Endothelial cell (in vitro differentiated cells): ENCODE results near the gene AFF2. TPM values are rescaled to one million over a fixed set of nuclear protein-coding genes. Genes with fewer than 3 reads are reported as not detected.

Experiments used
- DNase-seq: peaks from one replicate; pipeline ENCODE4 v3.0.0; 2021; ENCODE audit warnings: low spot score
- H3K27ac Mint-ChIP-seq: one replicate; pipeline ENCODE4 v1.8.0; 2021; ENCODE audit warnings: mixed read lengths, inconsistent platforms; ENCODE audit not compliant: unreplicated experiment
- H3K27me3 Mint-ChIP-seq: one replicate; pipeline ENCODE4 v1.8.0; 2021; ENCODE audit warnings: mild to moderate bottlenecking, moderate library complexity, mixed read lengths, inconsistent platforms; ENCODE audit not compliant: unreplicated experiment
- H3K36me3 Mint-ChIP-seq: one replicate; pipeline ENCODE4 v1.8.0; 2021; ENCODE audit warnings: mild to moderate bottlenecking, low read depth, mixed read lengths, inconsistent platforms; ENCODE audit not compliant: unreplicated experiment
- H3K4me1 Mint-ChIP-seq: one replicate; pipeline ENCODE4 v1.8.0; 2021; ENCODE audit warnings: mild to moderate bottlenecking, mixed read lengths, inconsistent platforms; ENCODE audit not compliant: unreplicated experiment
- H3K4me3 Mint-ChIP-seq: one replicate; pipeline ENCODE4 v1.8.0; 2021; ENCODE audit warnings: mild to moderate bottlenecking, mixed read lengths, inconsistent platforms; ENCODE audit not compliant: unreplicated experiment
- H3K9me3 Mint-ChIP-seq: one replicate; pipeline ENCODE4 v1.8.0; 2021; ENCODE audit warnings: mixed read lengths, inconsistent platforms; ENCODE audit not compliant: unreplicated experiment
- CTCF ChIP-seq: fragments of 200-600 bp; sonication (generic); IDR thresholded peaks from one replicate; pipeline ENCODE4 v1.5.0; 2021; ENCODE audit warnings: antibody characterized with exemption; ENCODE audit not compliant: unreplicated experiment
- total RNA-seq: library from RNA; stranded (reverse); fragmentation: NEBNext Ultra II Directional; extraction: Animal tissue kit (Norgen Biotek cat#: 25700); gene quantifications from one replicate; pipeline ENCODE4 v1.2.1, GENCODE V29; 2021; ENCODE audit not compliant: unreplicated experiment

AFF2 gene
- total RNA-seq, 1 donor from 2014 or later = 9.3 TPM

- H3K27me3 Mint-ChIP-seq = no peaks in the 10 kb centered on the region
- H3K27ac Mint-ChIP-seq = no peak overlapping the region
- no peaks in the 10 kb centered on the region for H3K9me3 Mint-ChIP-seq
- peaks cover 2% of the 10 kb centered on the region for H3K4me1 Mint-ChIP-seq
- DNase-seq = no peak
- TF ChIP-seq CTCF = no peak
- H3K36me3 Mint-ChIP-seq = no peaks in the 10 kb centered on the region
- H3K4me3 Mint-ChIP-seq = no peak overlapping the region
These were observed 365.1 kb downstream of the AFF2 start for GRCh38 chrX:148865277-148866210.

DNA sequence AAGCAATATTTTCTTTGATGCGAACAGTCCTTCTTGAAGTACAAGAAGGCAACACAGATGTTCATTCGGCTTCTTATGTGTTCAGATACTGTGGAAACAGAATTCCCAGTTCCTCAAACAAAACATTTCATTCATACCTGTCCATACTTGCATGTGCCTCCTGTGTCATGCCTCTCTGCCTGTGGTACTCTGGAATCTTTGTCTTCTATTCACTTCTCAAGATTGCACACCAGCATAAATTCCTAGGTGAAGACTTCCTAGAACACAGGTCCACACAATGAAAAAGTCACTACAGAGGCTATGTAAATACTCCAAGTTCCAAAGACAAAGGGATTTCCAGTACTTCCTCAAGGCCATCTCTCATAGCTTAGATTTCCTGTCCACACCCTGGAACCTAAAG lies 367.2 kb downstream of the AFF2 start:
- DNase-seq = no peak
- no peaks in the 10 kb centered on the region for H3K9me3 Mint-ChIP-seq
- peaks cover 2% of the 10 kb centered on the region for H3K4me1 Mint-ChIP-seq
- no peaks in the 10 kb centered on the region for H3K27me3 Mint-ChIP-seq
- no peak for TF ChIP-seq CTCF
- H3K36me3 Mint-ChIP-seq = no peaks in the 10 kb centered on the region
- no peak overlapping the region for H3K27ac Mint-ChIP-seq
- H3K4me3 Mint-ChIP-seq = no peak overlapping the region

GRCh38 chrX:148871422-148872160 lies 371.2 kb downstream of the AFF2 start:
- Mint-ChIP-seq H3K4me3 (no peak overlapping the region), H3K27ac (no peak overlapping the region), H3K27me3 (no peaks in the 10 kb centered on the region), H3K36me3 (no peaks in the 10 kb centered on the region), H3K9me3 (no peaks in the 10 kb centered on the region), H3K4me1 (peaks cover 2% of the 10 kb centered on the region)
- TF ChIP-seq CTCF = no peak
- no peak for DNase-seq

DNA sequence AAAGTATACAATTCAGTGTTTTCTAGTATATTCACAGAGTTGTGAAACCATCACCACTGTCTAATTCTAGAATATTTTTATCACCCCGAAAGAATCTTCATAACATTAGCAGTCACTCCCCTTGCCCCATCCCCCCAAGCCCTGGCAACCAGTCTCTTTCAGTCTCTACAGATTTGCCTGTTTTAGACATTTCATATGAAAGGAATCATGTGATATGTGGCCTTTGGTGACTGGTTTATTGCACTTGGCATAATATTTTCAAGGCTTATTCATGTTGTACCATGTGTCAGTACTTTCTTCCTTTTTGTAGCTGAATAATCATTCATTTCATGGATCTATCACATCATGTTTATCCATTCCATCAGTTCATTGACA lies 371.7 kb downstream of the AFF2 start:
- H3K9me3 Mint-ChIP-seq = no peaks in the 10 kb centered on the region
- peaks cover 2% of the 10 kb centered on the region for H3K4me1 Mint-ChIP-seq
- H3K4me3 Mint-ChIP-seq = no peak overlapping the region
- no peaks in the 10 kb centered on the region for H3K36me3 Mint-ChIP-seq
- TF ChIP-seq CTCF = no peak
- H3K27ac Mint-ChIP-seq = no peak overlapping the region
- no peak for DNase-seq
- H3K27me3 Mint-ChIP-seq = no peaks in the 10 kb centered on the region

- H3K4me1 Mint-ChIP-seq = no peaks in the 10 kb centered on the region
- H3K27me3 Mint-ChIP-seq = no peaks in the 10 kb centered on the region
- no peaks in the 10 kb centered on the region for H3K9me3 Mint-ChIP-seq
- H3K27ac Mint-ChIP-seq = no peak overlapping the region
- no peak for TF ChIP-seq CTCF
- no peak overlapping the region for H3K4me3 Mint-ChIP-seq
- H3K36me3 Mint-ChIP-seq = no peaks in the 10 kb centered on the region
- no peak for DNase-seq
These were observed 372.5 kb downstream of the AFF2 start for GRCh38 chrX:148872881-148873280.
